GM18505 (cell line): ENCODE measurements around the gene TTF2.

Experiments used
- ATAC-seq: cut with Tn5 transposase; IDR thresholded peaks from one replicate; pipeline ENCODE4 v1.9.1; 2021; ENCODE audit not compliant: unreplicated experiment
- POLR2A ChIP-seq: IDR thresholded peaks from 4 replicates; pipeline ENCODE4 v1.6.1; 2011; ENCODE audit warnings: borderline replicate concordance; ENCODE audit not compliant: insufficient read depth, insufficient read length; ENCODE audit errors: extremely low read depth

TTF2 gene

DNA sequence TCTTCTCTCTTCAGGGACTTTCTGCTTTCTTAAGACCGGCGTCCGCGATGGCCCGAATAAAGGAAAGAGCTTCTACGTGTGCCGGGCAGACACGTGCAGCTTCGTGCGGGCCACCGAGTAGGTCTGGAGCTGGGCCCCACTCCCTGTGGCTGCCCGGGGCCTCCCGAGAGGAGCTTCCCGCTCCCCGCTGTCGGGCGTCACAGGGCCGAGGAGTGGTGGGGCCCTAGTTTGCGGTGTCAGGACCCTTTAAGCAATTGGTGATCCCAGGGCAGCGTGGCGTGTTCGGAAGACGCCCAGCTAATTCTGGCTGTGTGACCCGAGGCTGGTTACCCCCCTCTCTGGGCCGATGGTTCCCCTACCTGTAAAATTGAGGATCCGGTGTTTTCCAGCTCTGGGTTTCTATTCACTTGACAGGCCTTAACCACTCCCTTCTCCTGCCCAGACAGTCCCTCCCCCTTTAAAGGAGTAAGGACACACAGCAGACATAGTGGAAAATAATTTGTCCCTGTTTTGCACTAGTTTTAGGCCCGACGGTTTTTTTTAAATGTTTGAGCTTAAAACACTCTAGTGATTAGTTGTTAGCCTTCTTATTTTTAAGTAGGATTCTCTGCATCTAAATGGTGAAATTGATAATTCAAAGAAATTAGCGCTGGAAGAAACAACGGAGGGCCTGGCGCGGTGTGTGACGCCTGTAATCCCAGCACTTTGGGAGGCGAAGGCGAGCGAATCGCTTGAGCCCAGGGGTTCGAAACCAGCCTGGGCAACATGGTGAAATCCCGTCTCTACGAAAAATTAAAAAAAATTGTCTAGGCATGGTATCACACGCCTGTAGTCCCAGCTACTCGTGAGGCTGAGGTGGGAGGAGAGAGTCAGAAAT is 553 bp downstream of the TTF2 start:
- peak; percentile 62 for TF ChIP-seq POLR2A
- ATAC-seq, result no peak

DNA sequence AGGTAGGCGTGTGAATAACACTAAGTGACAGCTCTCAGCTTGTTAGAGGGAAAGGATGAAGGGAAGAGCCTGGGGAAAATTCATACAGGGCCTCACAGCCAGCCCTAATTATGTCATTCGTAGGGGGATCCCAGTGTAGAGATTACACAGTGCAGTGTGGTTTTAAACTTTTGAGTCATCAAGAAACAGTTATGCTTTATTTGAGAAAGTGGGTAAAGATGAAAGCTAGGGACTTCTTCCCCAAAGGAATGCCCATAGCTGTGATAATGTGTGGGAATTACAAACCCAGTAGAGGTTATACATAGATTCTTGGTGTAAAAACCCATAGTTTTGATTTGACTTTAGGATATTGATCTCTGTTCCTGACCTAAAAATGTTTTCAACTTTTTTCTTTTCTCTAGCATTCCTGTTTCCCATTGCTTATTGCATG is 1.9 kb downstream of the TTF2 start:
- no peak for ATAC-seq
- no peak for TF ChIP-seq POLR2A

DNA sequence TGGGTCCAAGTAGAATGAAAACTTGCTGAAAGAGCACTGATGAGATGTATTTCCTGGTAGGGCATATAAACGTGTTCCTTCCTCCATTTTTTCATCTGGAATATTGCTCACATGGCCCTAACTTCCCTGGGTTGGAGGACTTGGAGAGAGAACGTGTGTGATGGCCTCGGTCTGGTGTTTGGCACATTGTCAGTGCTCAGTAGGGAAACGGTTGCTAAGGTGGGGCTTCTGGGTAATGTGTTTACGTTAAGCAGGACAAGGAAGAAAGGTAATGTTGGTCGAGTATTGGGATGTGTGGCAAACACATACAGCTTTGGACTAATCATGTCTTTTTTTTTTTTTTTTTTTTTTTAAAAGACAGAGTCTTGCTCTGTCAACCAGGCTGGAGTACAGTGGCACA is 6.2 kb downstream of the TTF2 start:
- no peak for ATAC-seq

GRCh38 chr1:117067533-117068370 is 7.6 kb downstream of the TTF2 start:
- ATAC-seq, result peak; percentile 55
- TF ChIP-seq POLR2A, result no peak

More for the DNA sequence above, 6.2 kb downstream of the TTF2 start:
- no peak for TF ChIP-seq POLR2A

DNA sequence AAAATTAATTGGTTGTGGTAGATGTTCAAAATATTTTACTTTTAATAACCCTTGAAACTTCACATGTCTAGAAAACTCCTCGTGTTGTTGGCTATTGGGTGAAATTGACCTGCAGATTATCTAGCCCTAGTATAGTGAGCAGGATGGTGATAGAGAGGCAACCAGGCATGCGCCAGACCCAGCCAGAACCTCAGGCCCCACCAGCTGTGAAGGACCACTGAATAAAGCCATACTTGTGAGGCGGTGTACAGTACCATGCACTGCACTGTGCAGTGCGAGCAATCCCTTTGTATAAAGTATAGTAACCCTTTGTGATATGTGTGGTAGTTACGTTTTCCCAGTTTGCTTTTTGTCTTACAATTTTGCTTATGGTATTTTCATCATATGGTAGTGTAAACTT is 8.5 kb downstream of the TTF2 start:
- ATAC-seq, result no peak
- no peak for TF ChIP-seq POLR2A

GRCh38 chr1:117069220-117069844 is 9.2 kb downstream of the TTF2 start:
- no peak for ATAC-seq

DNA sequence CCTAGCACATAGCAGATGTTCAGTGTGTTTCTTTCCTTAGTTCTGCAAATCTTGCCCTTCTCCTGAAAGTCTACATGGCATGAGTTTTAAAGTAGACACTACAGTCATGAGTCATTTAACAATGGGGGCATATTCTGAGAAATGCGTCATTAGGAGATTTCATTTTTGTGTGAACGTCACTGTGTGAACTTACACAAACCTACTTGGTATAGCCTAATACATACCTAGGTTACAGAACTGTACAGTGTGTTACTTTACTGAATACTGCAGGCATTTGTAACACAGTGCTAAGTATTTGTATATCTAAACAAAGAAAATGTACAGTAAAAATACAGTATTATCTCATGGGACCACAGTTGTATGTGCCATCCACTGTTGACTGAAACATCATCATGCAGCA is 10.0 kb downstream of the TTF2 start:
- no peak for ATAC-seq
- TF ChIP-seq POLR2A, result no peak

More at GRCh38 chr1:117069220-117069844, 9.2 kb downstream of the TTF2 start:
- no peak for TF ChIP-seq POLR2A

GRCh38 chr1:117076648-117077047 is 16.5 kb downstream of the TTF2 start:
- no peak for TF ChIP-seq POLR2A
- ATAC-seq, result no peak

GRCh38 chr1:117077267-117077666 is 17.1 kb downstream of the TTF2 start:
- TF ChIP-seq POLR2A, result no peak
- no peak for ATAC-seq

- no peak for ATAC-seq
Measured at GRCh38 chr1:117079737-117080136, 19.6 kb downstream of the TTF2 start.

GRCh38 chr1:117084231-117084630 is 24.1 kb downstream of the TTF2 start:
- ATAC-seq, result no peak
- no peak for TF ChIP-seq POLR2A

More at GRCh38 chr1:117079737-117080136, 19.6 kb downstream of the TTF2 start:
- TF ChIP-seq POLR2A, result no peak

DNA sequence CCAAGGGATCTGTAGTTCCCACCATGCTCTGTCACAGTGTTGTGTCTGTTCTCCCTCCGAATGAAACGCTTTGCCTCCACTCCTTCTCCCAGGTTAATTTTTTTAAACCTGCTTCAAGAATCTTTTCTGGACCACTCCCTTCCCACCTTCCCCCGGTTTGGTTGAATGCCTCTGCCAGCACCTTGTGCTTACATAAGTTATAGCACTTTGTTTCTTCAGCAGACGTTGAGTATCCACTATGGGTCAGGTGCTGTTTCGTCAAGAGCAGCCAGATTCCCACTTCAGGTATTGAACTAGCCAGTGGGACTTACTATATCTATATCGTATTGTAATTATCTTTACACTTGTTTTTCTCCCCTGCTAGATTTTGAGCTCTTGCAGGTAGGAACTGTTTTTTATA is 27.6 kb downstream of the TTF2 start:
- no peak for TF ChIP-seq POLR2A
- no peak for ATAC-seq

DNA sequence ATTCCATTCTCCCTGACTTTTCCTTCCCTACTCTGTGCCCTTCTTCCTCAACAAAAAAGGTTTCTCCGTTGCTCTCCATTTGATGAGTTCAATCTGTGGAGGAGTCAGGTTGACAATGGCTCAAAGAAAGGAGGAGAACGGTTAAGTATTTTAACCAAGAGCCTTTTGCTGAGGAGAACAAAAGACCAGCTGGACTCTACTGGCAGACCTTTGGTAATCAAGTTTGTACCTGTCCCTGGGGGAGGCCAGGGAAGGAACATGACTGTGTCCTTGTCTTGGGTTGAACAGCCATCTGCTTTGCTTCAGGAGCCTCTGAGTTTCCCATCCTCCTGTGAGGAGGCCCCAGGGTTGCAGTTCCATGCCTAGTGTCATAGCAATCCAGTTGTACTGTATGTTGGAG is 29.9 kb downstream of the TTF2 start:
- ATAC-seq, result no peak
- no peak for TF ChIP-seq POLR2A
